GM12878 (cell line): ENCODE results near the gene ANXA3. TPM values are rescaled to one million over a fixed set of nuclear protein-coding genes. Genes with fewer than 3 reads are reported as not detected.

Experiments
- ATAC-seq: fragments of 200-7000 bp; cut with Tn5 transposase; 3 replicates; pipeline ENCODE4 v1.9.1; 2020; ENCODE audit warnings: mild to moderate bottlenecking, moderate library complexity
- BruUV-seq: library from RNA; stranded (reverse); fragments of 400-500 nt; replicated peaks from 2 replicates; lab custom pipeline; 2021; lab: Mats Ljungman, UMichigan
- CTCF ChIA-PET: fragments of 300-600 bp; sonication (Branson Sonifier 250); formaldehyde crosslinking; extraction: SDS; loops from one replicate; lab custom pipeline; 2021; ENCODE audit warnings: inconsistent platforms; lab: Yijun Ruan, JAX
- POLR2A ChIA-PET: fragments of 350-600 bp; formaldehyde crosslinking; extraction: SDS; loops from one replicate; lab custom pipeline; 2021; ENCODE audit warnings: inconsistent platforms; lab: Charles Lee
- RAD21 ChIA-PET: fragments of 300-600 bp; sonication (Branson Sonifier 250); formaldehyde crosslinking; loops from one replicate; lab custom pipeline; 2023; ENCODE audit warnings: antibody characterized with exemption; ENCODE audit not compliant: unreplicated experiment; lab: Charles Lee
- SMC1A ChIA-PET: fragments of 300-600 bp; sonication (Branson Sonifier 250); formaldehyde crosslinking; loops from one replicate; lab custom pipeline; 2023; ENCODE audit not compliant: unreplicated experiment, uncharacterized antibody; lab: Charles Lee
- DNase-seq: peaks from one replicate; pipeline ENCODE4 v3.0.0-alpha.2; 2011; ENCODE audit warnings: low read depth, low spot score
- FAIRE-seq: peaks from 3 replicates; lab custom pipeline; 2011; peaks lifted over from hg19 to GRCh38; lab: Jason Lieb, UNC
- H2AFZ ChIP-seq: 2 replicates; pipeline ENCODE4 v1.6.0; 2011; ENCODE audit warnings: low read depth, low read length, control low read depth; ENCODE audit not compliant: control insufficient read depth
- H3K27ac ChIP-seq: 2 replicates; pipeline ENCODE4 v1.5.1; 2011; ENCODE audit warnings: control low read depth; ENCODE audit not compliant: control insufficient read depth, insufficient read depth
- H3K27me3 ChIP-seq, 2 experiments: replicated peaks in 1 of 2; 2 replicates each; pipeline versions ENCODE4 v1.6.0 to v1.6.1; 2011; ENCODE audit warnings: low read length in 1 of 2; ENCODE audit not compliant: control insufficient read depth in 2 of 2, insufficient read depth in 2 of 2
- H3K36me3 ChIP-seq, 2 experiments: 2 replicates each; pipeline ENCODE4 v1.5.1; 2011; ENCODE audit warnings: low read length in 1 of 2; ENCODE audit not compliant: control insufficient read depth in 2 of 2, insufficient read depth in 2 of 2
- H3K4me1 ChIP-seq: 2 replicates; pipeline ENCODE4 v1.6.1; 2011; ENCODE audit warnings: mild to moderate bottlenecking, low read length, moderate library complexity, mixed read lengths; ENCODE audit not compliant: control insufficient read depth, insufficient read depth
- H3K4me2 ChIP-seq: 2 replicates; pipeline ENCODE4 v1.6.0; 2011; ENCODE audit warnings: control low read depth; ENCODE audit not compliant: control insufficient read depth, insufficient read depth
- H3K4me3 ChIP-seq: fragments of 200-600 bp; sonication (generic); 2 replicates; pipeline ENCODE4 v1.5.1; 2016
- H3K79me2 ChIP-seq: 2 replicates; pipeline ENCODE4 v1.6.0; 2011; ENCODE audit warnings: low read length; ENCODE audit not compliant: control insufficient read depth, insufficient read depth
- H3K9ac ChIP-seq: 2 replicates; pipeline ENCODE4 v1.8.0; 2011; ENCODE audit warnings: low read length, control low read depth, mixed read lengths; ENCODE audit not compliant: control insufficient read depth, insufficient read depth
- H3K9me3 ChIP-seq: replicated peaks from 3 replicates; pipeline ENCODE4 v1.5.1; 2011; ENCODE audit warnings: mild to moderate bottlenecking, low read length; ENCODE audit not compliant: control insufficient read depth, insufficient read depth
- H4K20me1 ChIP-seq: 2 replicates; pipeline ENCODE4 v1.6.0; 2011; ENCODE audit not compliant: control insufficient read depth, insufficient read depth
- ATF2 ChIP-seq: IDR thresholded peaks from 2 replicates; pipeline ENCODE4 v1.6.1; 2012; ENCODE audit warnings: low read length, inconsistent platforms
- CREB1 ChIP-seq: IDR thresholded peaks from 2 replicates; pipeline ENCODE4 v1.6.1; 2012; ENCODE audit warnings: low read depth, mild to moderate bottlenecking, inconsistent platforms
- ESRRA ChIP-seq: IDR thresholded peaks from 2 replicates; pipeline ENCODE4 v1.6.1; 2012; ENCODE audit warnings: mild to moderate bottlenecking, low read length, improper control_type of control experiment
- ETV6 ChIP-seq, 2 experiments: fragments of 450-650 bp in 1 of 2; IDR thresholded peaks in 1 of 2; conservative IDR thresholded peaks in 1 of 2; 2 replicates each; pipeline ENCODE4 v1.6.1; 2014; ENCODE audit warnings: antibody characterized with exemption in 1 of 2, borderline replicate concordance in 1 of 2, low read depth in 1 of 2, mild to moderate bottlenecking in 1 of 2, moderate library complexity in 1 of 2
- IRF5 ChIP-seq: fragments of 450-650 bp; IDR thresholded peaks from 2 replicates; pipeline ENCODE4 v1.6.1; 2017; ENCODE audit warnings: borderline replicate concordance
- JUND ChIP-seq: IDR thresholded peaks from 2 replicates; pipeline ENCODE4 v1.6.1; 2012; ENCODE audit warnings: low read depth, mild to moderate bottlenecking, low read length, improper control_type of control experiment, moderate library complexity
- KDM1A ChIP-seq: fragments of 200-600 bp; sonication (generic); IDR thresholded peaks from 2 replicates; pipeline ENCODE4 v1.6.1; 2016; ENCODE audit warnings: borderline replicate concordance
- MYB ChIP-seq: fragments of 150-350 bp; IDR thresholded peaks from 2 replicates; pipeline ENCODE4 v1.6.1; 2014; ENCODE audit warnings: mild to moderate bottlenecking, low read depth, low read length, borderline replicate concordance
- RB1 ChIP-seq: fragments of 450-650 bp; formaldehyde crosslinking; IDR thresholded peaks from 2 replicates; pipeline ENCODE4 v1.6.1; 2017; ENCODE audit warnings: mild to moderate bottlenecking, borderline replicate concordance
- SPI1 ChIP-seq: IDR thresholded peaks from 2 replicates; pipeline ENCODE4 v1.6.1; 2011; ENCODE audit warnings: low read depth, mild to moderate bottlenecking, low read length, moderate library complexity, borderline replicate concordance; ENCODE audit not compliant: insufficient read depth
- SREBF1 ChIP-seq: IDR thresholded peaks from 2 replicates; pipeline ENCODE4 v1.6.1; 2012; ENCODE audit warnings: mild to moderate bottlenecking, low read length
- TCF3 ChIP-seq: IDR thresholded peaks from 2 replicates; pipeline ENCODE4 v1.6.1; 2012; ENCODE audit warnings: low read depth, mild to moderate bottlenecking, low read length, borderline replicate concordance; ENCODE audit not compliant: insufficient read depth
- WRNIP1 ChIP-seq: IDR thresholded peaks from 2 replicates; pipeline ENCODE4 v1.6.1; 2011; ENCODE audit warnings: low read depth, low read length, improper control_type of control experiment, borderline replicate concordance
- WGBS: methylation state at CpG from one replicate; pipeline ENCODE4 v1.1.6; 2016; ENCODE audit warnings: low lambda C conversion rate; ENCODE audit not compliant: insufficient replicate concordance, insufficient coverage; ENCODE audit errors: missing lambda C conversion rate; 5-methylcytosine and 5-hydroxymethylcytosine counted together
- in situ Hi-C: fragments of 300-500 bp; cut with MboI; formaldehyde crosslinking; loops from 9 replicates; pipeline ENCODE4 v1.14.3; 2018; ENCODE audit warnings: mixed read lengths
- intact Hi-C: fragments of 100-400 bp; cut with micrococcal nuclease; formaldehyde crosslinking; loops from one replicate; pipeline ENCODE4 v1.14.2; 2022; ENCODE audit not compliant: unreplicated experiment
- polyA plus RNA-seq, 11 experiments: library from polyadenylated mRNA; depleted of rRNA in 4 of 11; unstranded in 6 of 11; stranded (reverse) in 5 of 11; fragments of >200 nt; fragmentation: Nextera tagmentation in 4 of 11; fragmentation: Illumina TruSeq in 1 of 11; extraction: Ambion mirVana in 4 of 11; extraction: Trizol in 1 of 11; gene quantifications; 1 replicate in 1 of 11; 2 replicates in 10 of 11; pipeline versions ENCODE4 v1.2.1 to v1.2.3, GENCODE V29; 2011 to 2016; ENCODE audit warnings: inconsistent platforms in 2 of 11, missing spikeins in 2 of 11, low read depth in 1 of 11
- total RNA-seq, 4 experiments: library from RNA; depleted of rRNA in 3 of 4; stranded (reverse); fragments of >200 nt in 3 of 4; fragmentation: Illumina TruSeq in 1 of 4; extraction: Trizol in 1 of 4; gene quantifications; 2 replicates each; pipeline versions ENCODE4 v1.2.1 to v1.2.3, GENCODE V29; 2013 to 2021
- TF ChIP-seq, protein P1 (sequence below): fragments of 450-650 bp; formaldehyde crosslinking; IDR thresholded peaks from 2 replicates; pipeline ENCODE4 v1.4.0; 2020; ENCODE audit warnings: mild to moderate bottlenecking, moderate library complexity
- TF ChIP-seq, protein P2 (sequence below): fragments of 450-650 bp; IDR thresholded peaks from 2 replicates; pipeline ENCODE4 v1.6.1; 2016; ENCODE audit warnings: mild to moderate bottlenecking

The ANXA3 gene
- total and polyA plus RNA-seq, 10 of the 15 experiments (the other 5 are each of a cell fraction or from before 2014, with no cell fraction given), result 0.28 to 14.7 (median 0.91) TPM

GRCh38 chr4:78581618-78582017, 30.0 kb downstream of the ANXA3 start:
- TF ChIP-seq ETV6 (conservative IDR thresholded peaks at IDR 0.05 in 1 of 2, IDR thresholded peaks at IDR 0.05 in 1 of 2; ENCODE audit: borderline replicate concordance in 1 of 2, low read depth in 1 of 2) (no peak), ESRRA (no peak), KDM1A (no peak), SPI1 (no peak), JUND (no peak), RB1 (no peak), TCF3 (no peak), SREBF1 (no peak), WRNIP1 (no peak), ATF2 (no peak), IRF5 (no peak), MYB (no peak), CREB1 (no peak)
- TF ChIP-seq, protein P1, sequence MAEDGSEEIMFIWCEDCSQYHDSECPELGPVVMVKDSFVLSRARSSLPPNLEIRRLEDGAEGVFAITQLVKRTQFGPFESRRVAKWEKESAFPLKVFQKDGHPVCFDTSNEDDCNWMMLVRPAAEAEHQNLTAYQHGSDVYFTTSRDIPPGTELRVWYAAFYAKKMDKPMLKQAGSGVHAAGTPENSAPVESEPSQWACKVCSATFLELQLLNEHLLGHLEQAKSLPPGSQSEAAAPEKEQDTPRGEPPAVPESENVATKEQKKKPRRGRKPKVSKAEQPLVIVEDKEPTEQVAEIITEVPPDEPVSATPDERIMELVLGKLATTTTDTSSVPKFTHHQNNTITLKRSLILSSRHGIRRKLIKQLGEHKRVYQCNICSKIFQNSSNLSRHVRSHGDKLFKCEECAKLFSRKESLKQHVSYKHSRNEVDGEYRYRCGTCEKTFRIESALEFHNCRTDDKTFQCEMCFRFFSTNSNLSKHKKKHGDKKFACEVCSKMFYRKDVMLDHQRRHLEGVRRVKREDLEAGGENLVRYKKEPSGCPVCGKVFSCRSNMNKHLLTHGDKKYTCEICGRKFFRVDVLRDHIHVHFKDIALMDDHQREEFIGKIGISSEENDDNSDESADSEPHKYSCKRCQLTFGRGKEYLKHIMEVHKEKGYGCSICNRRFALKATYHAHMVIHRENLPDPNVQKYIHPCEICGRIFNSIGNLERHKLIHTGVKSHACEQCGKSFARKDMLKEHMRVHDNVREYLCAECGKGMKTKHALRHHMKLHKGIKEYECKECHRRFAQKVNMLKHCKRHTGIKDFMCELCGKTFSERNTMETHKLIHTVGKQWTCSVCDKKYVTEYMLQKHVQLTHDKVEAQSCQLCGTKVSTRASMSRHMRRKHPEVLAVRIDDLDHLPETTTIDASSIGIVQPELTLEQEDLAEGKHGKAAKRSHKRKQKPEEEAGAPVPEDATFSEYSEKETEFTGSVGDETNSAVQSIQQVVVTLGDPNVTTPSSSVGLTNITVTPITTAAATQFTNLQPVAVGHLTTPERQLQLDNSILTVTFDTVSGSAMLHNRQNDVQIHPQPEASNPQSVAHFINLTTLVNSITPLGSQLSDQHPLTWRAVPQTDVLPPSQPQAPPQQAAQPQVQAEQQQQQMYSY (CRISPR knock-in tag), result no peak
- TF ChIP-seq, protein P2, sequence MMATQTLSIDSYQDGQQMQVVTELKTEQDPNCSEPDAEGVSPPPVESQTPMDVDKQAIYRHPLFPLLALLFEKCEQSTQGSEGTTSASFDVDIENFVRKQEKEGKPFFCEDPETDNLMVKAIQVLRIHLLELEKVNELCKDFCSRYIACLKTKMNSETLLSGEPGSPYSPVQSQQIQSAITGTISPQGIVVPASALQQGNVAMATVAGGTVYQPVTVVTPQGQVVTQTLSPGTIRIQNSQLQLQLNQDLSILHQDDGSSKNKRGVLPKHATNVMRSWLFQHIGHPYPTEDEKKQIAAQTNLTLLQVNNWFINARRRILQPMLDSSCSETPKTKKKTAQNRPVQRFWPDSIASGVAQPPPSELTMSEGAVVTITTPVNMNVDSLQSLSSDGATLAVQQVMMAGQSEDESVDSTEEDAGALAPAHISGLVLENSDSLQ, result no peak
- FAIRE-seq (no peak), ATAC-seq (no peak), DNase-seq (no peak)
- intact Hi-C loops (no loop called here), in situ Hi-C loops (no loop called here)
- ChIA-PET CTCF (interaction anchor here (1.2 to 2.2 kb wide), 4 partner anchors 11 to 283 kb away, joined by 3 to 8 read pairs (median 4); no protein-coding TSS in a partner anchor), POLR2A (no interaction called here), RAD21 (no interaction called here), SMC1A (interaction anchor here (1.5 to 3.4 kb wide), 4 partner anchors 10 to 20 kb away, joined by 4 to 20 read pairs (median 5); no protein-coding TSS in a partner anchor)
- Histone ChIP-seq H3K27me3 (no peaks in the 10 kb centered on the region), H2AFZ (no peak overlapping the region), H3K36me3 (no peaks in the 10 kb centered on the region), H3K79me2 (no peaks in the 10 kb centered on the region), H3K27ac (no peak overlapping the region), H3K9ac (no peak overlapping the region), H4K20me1 (no peaks in the 10 kb centered on the region), H3K4me3 (no peak overlapping the region), H3K9me3 (no peaks in the 10 kb centered on the region), H3K4me2 (no peak overlapping the region), H3K4me1 (no peaks in the 10 kb centered on the region)
- BruUV-seq, result no TSS peak
- WGBS, result 57% methylated on average over 3 of the region's 3 CpGs
